GM19328 (cell line): ENCODE data around the gene BAHD1.

ENCODE experiments used
- ATAC-seq: cut with Tn5 transposase; IDR thresholded peaks from one replicate; pipeline ENCODE4 v1.9.1; 2021; ENCODE audit warnings: mild to moderate bottlenecking, moderate library complexity; ENCODE audit not compliant: unreplicated experiment

Gene BAHD1

DNA sequence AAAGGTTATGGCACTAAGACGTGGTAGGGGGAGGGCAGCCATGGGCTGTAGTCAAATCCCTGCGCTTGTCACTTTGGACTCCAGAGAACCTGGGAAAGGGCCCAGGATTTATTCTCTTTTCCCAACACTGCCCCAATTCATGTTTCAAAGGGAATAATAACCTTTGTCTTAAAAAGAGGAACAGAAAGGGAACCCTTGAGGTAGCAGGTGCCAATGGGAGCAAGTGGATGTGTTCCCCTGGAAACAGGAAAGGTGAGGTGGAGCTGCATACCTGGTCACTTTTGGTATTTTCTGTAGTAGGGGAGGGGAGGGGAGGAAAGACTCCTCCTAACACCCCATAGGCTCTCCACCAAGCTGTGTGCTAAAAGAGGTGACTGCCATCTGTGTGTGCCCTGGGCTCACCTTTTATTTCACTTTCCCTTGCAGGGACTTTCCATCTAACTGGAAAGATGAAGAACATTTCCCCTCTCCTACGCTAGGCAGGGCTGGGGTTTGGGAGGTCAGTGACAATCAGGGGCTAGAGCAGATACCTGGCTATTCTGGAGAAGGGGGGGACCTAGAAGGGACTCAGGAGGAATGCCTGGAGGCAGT is 23.9 kb downstream of the BAHD1 start:
- ATAC-seq, result no peak

DNA sequence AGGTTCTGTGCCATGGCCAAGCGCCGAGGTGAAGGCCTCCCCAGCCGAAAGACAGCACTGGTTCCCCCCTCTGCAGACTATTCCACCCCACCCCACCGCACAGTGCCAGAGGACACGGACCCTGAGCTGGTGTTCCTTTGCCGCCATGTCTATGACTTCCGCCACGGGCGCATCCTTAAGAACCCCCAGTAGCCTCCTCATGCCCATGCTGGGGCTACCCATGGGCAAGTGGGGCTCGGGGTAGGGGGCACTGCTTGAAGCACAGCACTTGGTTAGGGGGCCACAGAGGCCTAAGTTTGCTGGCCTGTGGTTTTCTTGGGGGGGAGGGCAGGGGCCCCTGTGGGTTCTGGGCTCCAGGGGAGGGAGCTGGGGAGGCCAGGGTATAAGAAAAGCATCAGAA is 25.2 kb downstream of the BAHD1 start:
- no peak for ATAC-seq

DNA sequence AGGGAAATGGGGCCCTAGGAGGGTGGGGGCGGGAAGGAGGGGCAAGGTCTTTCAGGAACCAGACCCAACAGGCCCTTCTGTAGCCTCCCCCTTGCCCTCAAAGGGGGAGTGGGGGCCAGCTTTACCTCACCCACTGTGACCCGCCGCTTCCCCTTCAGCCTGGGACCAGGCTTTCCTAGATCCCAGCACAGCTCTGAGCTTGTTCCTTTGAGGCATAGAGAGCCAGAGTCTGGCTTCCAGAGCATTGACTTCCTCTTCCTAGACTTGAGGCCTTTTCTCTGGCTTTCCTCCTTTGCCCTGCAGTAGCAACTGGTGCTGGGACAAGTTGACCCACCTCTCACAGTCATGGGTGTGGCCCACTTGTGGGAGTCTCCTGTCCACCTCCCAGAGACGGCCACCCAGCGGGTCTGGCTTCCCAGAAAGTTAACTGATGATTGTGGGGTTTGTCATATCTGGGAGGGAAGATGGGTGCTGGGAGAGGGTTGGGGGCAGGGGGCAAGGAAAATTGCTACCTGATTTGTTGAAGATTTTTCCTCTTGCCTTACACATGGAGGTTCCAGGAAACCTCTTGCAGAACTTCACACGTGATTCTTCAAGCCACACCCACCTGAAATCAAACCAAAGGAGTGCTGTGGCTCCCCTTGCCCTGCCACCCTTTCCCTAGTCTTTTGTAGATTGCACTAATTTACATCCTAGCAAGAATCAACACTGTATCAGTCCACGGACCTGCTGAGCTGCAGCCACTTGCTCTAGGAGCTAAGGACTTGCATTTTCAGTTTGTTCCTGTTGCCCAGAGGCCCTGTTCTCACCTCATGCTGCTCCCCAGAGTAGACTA is 25.9 kb downstream of the BAHD1 start:
- ATAC-seq, result no peak

DNA sequence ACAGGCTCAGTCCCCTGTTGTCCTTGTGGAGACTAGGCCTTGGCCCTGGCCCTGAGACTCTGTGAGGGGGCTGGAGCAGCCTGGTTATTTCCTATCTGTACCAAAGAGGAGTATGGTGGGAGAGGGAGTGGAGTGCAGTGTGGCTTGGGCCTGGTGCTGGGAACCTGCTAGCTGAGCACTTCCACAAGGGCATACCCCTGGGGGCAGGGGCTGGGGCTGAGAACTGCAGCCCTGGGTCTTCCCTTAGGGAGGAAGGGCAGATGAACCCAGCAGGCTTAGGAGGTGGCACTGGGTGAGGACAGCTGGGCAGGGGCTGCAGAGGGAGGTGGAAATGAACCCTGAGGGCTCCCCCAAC is 26.5 kb downstream of the BAHD1 start:
- no peak for ATAC-seq

DNA sequence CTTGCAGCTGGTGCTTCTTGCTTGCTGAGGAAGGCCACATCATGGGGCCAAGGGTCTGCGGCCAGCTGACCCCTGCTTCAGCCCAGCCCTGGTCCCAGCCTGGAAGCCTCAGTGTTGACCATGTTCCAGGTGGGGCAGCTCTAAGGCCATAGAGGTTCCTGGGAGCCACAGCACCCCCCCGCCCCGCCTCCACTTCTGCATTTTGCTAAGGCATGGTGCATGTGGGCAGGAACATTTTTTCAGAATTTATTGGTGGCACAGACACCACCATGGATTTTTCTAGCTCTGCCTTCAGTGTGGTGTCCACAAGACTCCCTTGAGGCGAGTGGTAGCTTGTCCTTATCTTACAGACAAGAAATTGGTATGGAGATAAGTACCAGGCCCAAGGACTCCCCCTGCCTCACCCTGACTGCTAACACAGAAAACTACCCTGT is 28.2 kb downstream of the BAHD1 start:
- ATAC-seq, result no peak

DNA sequence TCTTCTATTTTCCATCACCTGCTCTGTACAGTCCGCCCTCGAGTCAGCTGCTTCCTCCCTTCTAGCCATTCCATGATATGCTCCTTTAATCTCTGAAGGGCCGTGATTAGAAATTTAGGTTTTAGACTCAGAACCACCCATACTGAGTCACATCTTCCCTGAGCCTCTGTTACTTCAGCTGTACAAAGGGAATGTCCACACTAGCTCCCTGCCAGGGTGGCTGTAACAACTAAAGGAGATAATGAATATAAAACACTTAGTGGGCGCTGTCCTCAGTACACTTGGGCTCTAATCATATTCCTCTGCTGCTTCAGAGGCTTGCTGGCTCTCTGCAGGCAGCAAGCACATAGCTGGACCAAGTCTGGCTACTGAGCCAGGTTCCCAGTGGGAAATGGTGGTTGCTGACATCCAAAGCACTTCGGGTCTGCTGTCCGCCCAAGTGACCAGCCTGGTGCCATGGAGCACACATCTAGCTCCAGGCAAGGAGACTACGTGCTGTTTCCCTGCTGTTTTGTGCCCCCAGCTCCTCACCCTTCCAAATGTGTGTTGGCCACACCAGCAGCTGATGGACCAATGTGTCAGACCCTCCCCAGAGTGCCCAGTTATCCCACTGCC is 29.1 kb downstream of the BAHD1 start:
- ATAC-seq, result no peak

DNA sequence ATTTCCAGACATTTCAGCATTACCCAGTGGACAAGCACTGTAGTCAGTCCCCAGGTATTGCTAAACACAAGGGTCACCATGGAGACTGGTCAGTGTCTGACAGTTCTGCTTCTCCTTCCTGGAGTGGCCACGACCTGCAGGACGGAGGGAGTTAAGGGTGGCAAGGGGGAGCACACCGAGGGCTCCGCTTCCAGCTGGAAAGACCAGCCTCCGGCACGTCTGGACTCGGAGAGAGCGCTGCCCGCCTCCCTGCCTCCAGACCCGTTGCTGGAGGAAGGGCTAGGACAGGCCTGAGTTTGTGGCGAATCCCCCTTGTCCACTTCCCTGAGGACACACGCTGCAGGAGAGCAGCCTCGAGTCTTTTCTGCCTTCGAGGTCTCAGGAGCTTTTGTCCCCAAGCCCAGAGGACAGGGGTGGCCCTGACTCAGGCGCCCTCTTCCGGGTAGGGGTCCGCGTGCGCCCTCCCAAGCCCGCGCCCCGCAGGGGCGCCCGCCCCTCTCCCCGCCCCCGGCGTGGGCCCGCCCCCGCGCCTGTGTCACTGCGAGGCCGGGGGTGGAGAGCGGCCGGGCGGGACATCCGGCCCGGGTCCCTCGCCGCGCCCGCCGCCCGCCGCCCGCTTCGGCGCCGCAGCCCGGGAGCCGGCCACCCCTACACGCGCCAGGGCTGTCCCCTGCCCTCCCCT is 29.8 kb downstream of the BAHD1 start, which contains the start of gene CHST14:
TSS of gene CHST14 (plus strand) at position 562 of the 682 bp plus-strand sequence. CDS start 230 bp downstream, outside the sequence.
- ATAC-seq, result peak; percentile 64

DNA sequence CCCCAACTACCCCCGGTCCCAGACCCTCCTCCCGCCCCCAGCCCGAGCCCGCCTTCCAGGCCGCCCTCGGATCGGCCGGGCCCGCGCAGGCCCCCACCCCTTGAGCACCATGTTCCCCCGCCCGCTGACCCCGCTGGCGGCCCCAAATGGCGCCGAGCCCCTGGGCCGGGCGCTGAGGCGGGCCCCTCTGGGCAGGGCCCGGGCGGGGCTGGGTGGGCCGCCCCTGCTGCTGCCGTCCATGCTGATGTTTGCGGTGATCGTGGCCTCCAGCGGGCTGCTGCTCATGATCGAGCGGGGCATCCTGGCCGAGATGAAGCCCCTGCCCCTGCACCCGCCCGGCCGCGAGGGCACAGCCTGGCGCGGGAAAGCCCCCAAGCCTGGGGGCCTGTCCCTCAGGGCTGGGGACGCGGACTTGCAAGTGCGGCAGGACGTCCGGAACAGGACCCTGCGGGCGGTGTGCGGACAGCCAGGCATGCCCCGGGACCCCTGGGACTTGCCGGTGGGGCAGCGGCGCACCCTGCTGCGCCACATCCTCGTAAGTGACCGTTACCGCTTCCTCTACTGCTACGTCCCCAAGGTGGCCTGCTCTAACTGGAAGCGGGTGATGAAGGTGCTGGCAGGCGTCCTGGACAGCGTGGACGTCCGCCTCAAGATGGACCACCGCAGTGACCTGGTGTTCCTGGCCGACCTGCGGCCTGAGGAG is 30.5 kb downstream of the BAHD1 start:
- peak; percentile 38 for ATAC-seq

DNA sequence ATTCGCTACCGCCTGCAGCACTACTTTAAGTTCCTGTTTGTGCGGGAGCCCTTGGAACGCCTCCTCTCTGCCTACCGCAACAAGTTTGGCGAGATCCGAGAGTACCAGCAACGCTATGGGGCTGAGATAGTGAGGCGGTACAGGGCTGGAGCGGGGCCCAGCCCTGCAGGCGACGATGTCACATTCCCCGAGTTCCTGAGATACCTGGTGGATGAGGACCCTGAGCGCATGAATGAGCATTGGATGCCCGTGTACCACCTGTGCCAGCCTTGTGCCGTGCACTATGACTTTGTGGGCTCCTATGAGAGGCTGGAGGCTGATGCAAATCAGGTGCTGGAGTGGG is 31.0 kb downstream of the BAHD1 start:
- no peak for ATAC-seq

DNA sequence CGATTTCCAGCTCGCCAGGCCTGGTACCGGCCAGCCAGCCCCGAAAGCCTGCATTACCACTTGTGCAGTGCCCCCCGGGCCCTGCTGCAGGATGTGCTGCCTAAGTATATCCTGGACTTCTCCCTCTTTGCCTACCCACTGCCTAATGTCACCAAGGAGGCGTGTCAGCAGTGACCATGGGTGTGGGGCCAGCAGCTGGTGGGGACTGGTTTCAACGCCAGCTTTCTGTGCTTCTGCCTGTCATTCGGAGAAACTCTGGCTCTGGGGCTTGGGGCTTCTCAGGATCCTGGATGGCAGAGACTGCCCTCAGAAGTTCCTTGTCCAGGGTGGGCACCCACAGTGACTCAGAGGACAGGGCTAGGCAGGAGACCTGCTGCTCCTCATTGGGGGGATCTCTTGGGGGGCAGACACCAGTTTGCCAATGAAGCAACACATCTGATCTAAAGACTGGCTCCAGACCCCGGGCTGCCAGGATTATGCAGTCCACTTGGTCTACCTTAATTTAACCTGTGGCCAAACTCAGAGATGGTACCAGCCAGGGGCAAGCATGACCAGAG is 31.5 kb downstream of the BAHD1 start:
- ATAC-seq, result no peak

DNA sequence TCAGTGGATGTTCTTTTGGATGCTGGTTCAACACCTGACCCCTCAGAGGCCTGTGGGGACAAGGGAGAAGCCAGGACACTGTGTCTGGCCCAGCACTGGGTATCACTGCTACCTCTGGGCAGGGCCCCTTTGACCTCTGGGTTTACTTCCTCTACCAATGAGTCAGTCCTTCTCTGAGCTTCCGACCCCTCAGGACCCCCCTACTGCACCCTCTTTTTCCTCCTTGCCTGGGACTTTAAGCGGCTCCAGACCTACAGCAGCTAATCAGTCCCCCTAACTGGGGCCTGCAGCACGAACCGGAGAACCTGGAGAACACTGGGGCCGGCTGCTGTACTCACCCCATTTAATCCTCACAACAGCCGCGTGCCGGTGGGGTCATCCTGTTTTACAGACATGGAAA is 33.8 kb downstream of the BAHD1 start:
- no peak for ATAC-seq

DNA sequence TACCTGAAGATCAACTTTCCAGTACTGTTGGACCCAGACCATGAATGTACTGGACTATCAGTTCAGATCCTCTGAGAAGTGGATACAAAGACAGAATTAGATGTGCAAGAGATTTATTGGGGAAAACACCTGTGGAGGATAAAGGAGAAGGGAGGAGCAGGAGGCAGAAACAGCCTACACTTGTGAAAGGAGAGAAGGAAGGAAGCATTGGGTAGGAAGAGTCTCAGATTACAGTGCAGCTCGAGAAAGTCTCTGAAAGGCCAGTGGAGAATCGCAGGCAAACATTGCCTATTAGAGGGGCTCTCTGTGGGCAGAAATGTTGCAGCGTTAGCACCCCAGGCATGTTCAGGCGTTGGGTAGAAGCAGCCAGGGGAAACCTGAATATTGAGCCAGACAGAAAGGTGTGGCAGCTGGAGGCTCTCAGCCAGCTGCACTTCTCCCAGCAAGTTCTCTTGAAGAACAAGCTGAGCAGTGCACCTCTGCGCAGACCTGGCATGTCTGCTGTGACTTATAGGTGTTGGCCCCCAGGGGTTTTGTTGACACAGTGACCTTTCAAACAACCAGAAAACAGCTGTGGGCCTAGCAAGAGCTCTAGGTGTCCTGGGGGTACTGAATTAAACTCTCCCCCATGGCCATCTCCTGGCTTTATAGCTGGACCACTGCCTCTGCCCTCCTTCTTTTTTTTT is 37.0 kb downstream of the BAHD1 start:
- no peak for ATAC-seq

DNA sequence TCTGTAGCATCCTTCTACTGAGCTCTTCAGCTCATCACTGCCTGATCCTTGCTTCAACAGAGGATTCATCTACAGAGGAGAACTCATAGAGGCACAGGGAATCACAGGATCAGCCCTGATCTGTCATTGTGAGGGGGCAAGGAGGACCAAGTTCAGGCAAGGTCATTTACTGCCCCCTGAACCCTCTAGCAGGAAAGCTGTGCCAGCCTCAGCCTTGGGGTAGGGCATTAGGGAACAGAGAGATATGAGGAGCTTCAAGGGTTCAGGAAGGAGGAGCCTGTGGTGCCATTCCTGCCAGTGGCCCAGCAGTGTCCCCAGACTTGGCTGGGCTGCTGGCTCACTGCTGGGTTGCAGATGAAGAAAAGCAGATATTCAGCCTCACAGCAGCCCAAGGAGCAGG is 38.3 kb downstream of the BAHD1 start:
- no peak for ATAC-seq

DNA sequence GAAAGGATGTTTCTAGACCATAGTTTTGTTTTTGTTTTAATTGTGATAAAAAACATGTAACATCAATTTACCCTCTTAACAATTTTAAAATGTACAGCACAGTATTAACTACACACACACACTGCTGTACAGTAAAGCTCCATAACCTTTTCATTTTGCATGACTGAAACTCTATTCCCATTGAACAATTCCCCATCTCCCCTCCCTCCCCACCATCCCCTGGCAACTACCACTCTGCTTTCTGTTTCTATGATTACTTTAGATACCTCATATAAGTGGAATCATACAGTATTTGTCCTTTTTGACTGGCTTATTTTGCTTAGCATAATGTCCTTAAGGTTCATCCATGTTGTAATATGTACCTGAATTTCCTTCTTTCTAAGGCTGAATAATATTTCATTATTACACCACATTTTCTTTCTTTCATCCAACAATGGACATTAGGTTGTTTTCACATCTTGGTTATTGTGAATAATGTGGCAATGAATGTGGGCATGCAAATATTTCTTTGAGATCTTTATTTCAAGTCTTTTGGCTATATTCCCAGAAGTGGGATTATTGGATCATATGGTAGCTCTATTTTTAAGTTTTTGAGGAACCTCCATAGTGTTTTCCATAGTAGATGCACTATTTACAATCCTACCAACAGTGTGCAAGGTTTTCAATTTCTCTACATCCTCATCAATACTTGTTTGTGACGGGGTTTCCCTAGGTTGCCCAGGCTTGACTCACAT is 40.8 kb downstream of the BAHD1 start:
- ATAC-seq, result no peak

DNA sequence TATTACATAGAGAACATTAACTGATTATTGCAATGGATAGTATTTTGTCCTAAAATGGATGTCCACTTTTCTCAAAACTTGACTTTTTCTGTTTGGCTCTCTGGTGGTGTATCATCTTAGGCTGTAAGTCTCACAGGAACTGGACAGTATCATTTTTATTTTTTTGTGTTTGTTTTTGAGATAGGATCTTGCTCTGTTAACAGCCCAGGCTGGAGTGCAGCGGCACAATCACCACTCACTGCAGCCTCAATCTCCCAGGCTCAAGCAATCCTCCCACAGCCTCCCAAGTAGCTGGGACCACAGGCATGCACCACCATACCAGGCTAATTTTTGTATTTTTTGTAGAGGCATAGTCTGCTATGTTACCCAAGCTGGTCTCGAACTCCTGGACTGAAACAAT is 43.2 kb downstream of the BAHD1 start:
- ATAC-seq, result no peak

DNA sequence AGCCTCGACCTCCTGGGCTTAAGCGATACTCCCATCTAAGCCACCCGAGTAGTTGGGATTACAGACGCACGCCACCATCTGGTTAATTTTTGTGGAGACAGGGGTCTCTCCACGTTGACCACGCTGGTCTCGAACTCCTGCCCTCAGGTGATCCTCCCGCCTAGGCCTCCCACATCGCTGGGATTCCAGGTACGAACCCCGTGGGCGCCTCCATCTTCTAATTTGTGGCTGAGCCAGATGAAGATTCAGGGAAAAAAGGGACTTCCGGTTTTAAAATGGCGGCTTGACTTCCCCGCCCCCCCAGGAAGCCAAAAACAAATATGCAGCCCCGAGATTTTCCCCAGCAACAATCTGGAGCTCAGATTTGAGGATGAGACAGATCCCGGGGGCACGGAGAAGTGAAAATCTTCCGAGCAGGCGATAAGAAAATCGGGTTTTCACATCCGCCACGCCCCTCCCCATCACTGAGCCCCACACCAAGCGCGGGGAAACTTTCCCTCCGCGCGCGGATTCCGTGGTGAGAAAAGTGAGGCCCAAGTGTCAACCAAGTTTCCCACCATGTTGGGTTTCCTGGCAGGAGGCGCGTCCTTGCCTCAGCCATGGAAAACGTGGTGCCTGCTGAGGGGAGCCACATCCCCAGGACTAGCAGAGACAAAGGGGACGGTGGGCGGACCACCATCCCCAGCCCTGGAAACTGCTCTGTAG is 45.5 kb downstream of the BAHD1 start:
- ATAC-seq, result no peak

DNA sequence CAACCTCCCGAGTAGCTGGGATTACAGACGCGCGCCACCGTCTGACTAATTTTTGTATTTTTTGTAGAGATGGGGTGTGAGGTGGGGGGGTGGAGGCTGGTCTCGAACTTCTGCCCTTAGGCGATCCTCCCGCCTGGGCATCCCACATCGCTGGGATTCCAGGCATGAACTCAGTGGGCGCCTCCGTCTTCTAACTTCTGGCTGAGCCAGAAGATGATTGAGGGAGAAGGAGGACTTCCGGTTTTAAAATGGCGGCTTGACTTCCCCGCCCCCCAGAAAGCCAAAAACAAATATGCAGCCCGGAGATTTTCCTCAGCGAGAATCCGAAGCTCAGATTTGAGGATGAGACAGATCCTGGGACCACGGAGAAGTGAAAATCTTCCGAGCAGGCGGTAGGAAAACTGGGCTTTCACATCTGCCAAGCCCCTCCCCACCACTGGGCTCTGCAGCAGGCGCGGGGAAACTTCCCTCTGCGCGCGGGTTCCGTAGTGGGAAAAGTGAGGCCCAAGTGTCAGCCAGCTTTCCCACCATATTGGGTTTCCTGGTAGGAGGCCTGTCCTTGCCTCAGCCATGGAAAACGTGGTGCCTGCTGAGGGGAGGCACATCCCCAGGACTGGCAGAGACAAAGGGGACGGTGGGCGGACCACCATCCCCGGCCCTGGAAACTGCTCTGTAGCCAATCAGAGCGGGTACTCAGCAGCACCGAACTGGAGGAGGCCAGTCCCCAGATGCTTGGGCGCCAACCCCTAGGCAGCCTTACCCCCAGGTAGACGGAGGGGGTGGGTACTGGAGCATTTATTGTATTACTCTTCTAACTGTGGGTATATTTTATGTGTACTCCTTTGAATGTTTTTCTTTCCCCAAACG is 47.3 kb downstream of the BAHD1 start:
- ATAC-seq, result no peak
